Skeletal muscle tissue (tissue), 4 donors: ENCODE data around the gene SLX9. TPM values are rescaled to one million over a fixed set of nuclear protein-coding genes. Genes with fewer than 3 reads are reported as not detected.

Experiments used
- H3K27ac ChIP-seq: one replicate; pipeline ENCODE4 v1.7.0; 2013; ENCODE audit warnings: mild to moderate bottlenecking, low read depth, low read length, inconsistent platforms
- H3K27me3 ChIP-seq, 3 donors: one replicate each; pipeline ENCODE4 v1.7.0; 2013; ENCODE audit warnings: low read length in 3 of 3; ENCODE audit not compliant: control insufficient read depth in 3 of 3, insufficient read depth in 3 of 3
- H3K36me3 ChIP-seq, 3 donors: one replicate each; pipeline ENCODE4 v1.7.0; 2013; ENCODE audit warnings: low read length in 3 of 3; ENCODE audit not compliant: control insufficient read depth in 3 of 3, insufficient read depth in 3 of 3
- H3K4me1 ChIP-seq, 3 donors: one replicate each; pipeline ENCODE4 v1.7.0; 2013; ENCODE audit warnings: low read length in 3 of 3, mild to moderate bottlenecking in 3 of 3; ENCODE audit not compliant: control insufficient read depth in 3 of 3, insufficient read depth in 3 of 3
- H3K4me3 ChIP-seq, 3 donors: one replicate each; pipeline ENCODE4 v1.7.0; 2013; ENCODE audit warnings: low read length in 3 of 3
- H3K9ac ChIP-seq, 3 donors: one replicate each; pipeline ENCODE4 v1.7.0; 2013; ENCODE audit warnings: low read length in 3 of 3, mild to moderate bottlenecking in 3 of 3, moderate library complexity in 2 of 3, low read depth in 1 of 3
- H3K9me3 ChIP-seq, 3 donors: one replicate each; pipeline ENCODE4 v1.7.0; 2013; ENCODE audit warnings: low read length in 3 of 3; ENCODE audit not compliant: control insufficient read depth in 3 of 3
- total RNA-seq: library from RNA; depleted of rRNA; stranded (reverse); fragments of >200 nt; gene quantifications from one replicate; pipeline ENCODE4 v1.2.3, GENCODE V29; 2014
- donor health status: Osteomylitis.

SLX9 gene
- total RNA-seq, 1 donor from 2014 or later = 10.4 TPM

DNA sequence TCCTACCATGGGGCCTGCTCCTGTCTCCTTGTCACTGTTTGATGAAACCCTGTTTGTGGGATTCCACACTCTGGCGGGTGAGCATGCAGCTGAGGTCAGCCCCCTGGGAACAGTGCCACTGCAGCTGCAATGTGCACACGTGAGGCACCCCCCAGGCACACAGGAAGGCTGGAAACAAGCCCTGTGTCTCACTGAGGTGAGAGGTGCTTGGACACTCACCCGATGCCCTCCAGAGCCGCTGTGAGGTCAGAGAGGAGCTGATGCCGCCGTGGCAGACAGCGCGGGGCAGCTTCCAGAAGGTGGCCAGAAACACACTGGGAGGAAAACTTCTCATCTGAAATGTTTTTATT is 49.7 kb downstream of the SLX9 start:
- Histone ChIP-seq H3K4me1 (peaks cover 11 to 24% (median 19%) of the 10 kb centered on the region in 3 donors), H3K27ac (no peak overlapping the region), H3K9me3 (no peaks in the 10 kb centered on the region), H3K27me3 (no peaks in the 10 kb centered on the region), H3K4me3 (no peak overlapping the region), H3K9ac (no peak overlapping the region), H3K36me3 (no peaks in the 10 kb centered on the region)

DNA sequence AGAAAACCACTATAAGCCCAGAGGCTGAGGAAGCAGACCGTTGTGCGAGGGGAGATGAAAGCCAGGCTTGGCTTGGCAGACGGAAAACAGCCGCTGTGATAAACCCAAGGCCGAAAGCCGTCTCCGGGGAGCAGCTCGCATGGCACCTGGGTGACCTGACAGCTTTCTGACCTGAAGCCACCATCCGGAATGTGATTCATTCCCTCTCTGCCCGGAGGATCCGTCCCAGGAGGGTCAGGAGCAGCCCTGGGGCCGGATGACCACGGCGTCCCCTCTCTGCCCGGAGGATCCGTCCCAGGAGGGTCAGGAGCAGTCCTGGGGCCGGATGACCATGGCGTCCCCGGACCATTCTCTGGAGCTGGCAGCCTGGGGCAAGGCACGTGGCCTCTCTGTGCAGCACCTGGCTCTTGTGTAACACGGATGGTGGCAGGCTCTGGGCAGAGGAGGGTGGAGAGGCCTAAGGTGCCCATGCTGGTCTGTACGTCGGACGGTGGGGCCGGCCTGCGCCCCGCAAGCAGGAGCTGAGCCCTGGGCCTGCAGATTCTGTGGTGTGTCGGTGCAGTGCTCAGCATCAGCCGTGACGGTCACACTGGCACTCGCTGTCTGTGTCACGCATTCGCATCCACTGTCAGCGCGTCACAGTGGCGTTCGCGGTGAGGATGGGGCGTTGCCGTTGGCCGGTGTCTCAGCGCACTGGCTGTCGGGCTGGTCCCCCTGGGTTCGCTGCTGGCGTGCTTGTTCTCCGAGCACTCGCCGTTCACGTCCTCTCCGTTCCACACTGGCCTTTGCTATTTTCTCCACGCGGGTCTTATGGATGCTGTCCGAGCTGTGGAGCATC is 50.3 kb downstream of the SLX9 start:
- Histone ChIP-seq H3K4me1 (peaks cover 15 to 31% (median 21%) of the 10 kb centered on the region in 3 donors), H3K9ac (no peak overlapping the region), H3K27ac (no peak overlapping the region), H3K4me3 (no peak overlapping the region), H3K36me3 (no peaks in the 10 kb centered on the region), H3K9me3 (no peaks in the 10 kb centered on the region), H3K27me3 (no peaks in the 10 kb centered on the region)

DNA sequence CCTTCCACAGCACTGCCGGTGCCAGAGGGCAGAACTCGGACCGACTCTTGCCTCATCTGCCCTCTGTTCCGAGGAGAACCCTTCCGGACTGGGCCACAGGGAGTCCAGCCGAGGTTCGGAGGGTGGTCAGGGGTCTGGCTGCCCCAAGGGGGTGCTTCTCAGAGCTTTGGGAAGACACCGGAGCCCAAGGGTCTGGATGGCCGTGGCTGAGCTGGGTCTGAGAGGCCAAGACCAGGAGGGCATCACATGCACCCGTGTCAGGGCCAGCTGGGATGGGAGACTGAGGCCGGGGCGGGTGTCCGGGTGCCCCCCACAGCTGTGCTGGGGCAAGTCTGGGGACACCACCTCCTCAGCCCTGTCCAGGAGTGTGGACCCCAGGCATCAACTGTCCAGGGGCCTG is 51.1 kb downstream of the SLX9 start:
- H3K4me1 ChIP-seq = peaks cover 16 to 33% (median 24%) of the 10 kb centered on the region in 3 donors
- no peaks in the 10 kb centered on the region for H3K27me3 ChIP-seq
- H3K36me3 ChIP-seq = no peaks in the 10 kb centered on the region
- no peak overlapping the region for H3K4me3 ChIP-seq
- no peak overlapping the region for H3K9ac ChIP-seq
- H3K27ac ChIP-seq = no peak overlapping the region
- H3K9me3 ChIP-seq = no peaks in the 10 kb centered on the region

DNA sequence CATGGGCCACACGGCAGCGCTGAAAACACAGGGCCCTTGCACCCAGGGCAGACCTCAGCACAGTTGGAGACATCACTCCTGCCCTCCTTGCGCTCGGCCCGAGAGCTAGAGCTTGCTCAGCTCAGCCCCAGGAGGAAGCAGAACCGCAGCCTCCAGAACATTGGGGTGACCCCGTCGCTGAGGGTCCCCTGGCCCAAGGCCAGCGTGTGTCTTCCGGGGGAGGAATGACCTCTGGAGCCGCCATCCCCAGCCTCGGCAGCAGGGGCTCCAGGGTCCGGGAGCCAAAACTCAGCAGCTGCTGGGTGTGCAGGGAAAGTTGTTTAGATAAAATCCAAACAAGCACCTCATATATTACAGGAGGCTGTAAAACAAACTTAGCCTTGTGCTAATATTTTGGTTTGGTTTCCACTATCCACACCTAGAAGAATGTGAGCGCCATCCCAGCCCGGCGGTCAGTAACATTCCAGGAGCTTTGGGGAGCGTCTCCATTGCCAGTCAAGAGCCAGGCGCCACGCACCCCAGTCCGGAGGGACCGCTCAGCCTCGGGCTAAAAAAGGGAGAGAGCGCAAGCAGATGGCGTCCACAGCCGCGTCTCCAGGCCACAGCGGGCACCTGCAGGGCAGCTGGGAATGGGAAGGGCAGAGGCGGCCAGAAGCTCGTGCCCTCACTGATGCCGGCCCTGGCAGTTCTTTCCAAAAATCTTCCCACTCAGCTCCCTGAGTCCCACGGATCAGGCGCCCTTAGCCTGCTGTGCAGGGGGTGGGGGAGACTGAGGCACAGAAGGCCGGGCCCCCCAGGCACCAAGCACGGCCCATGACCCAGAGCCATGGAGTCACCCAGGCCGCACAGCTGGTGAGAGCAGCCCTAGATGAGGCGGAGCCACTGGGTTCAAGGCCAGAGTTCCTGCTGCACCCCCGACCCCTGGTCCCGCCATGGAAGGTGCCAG is 52.0 kb downstream of the SLX9 start:
- no peak overlapping the region for H3K27ac ChIP-seq
- peaks cover 16 to 33% (median 22%) of the 10 kb centered on the region in 3 donors for H3K4me1 ChIP-seq
- H3K27me3 ChIP-seq = no peaks in the 10 kb centered on the region
- no peaks in the 10 kb centered on the region for H3K36me3 ChIP-seq
- no peak overlapping the region for H3K4me3 ChIP-seq
- no peaks in the 10 kb centered on the region for H3K9me3 ChIP-seq
- no peak overlapping the region for H3K9ac ChIP-seq

DNA sequence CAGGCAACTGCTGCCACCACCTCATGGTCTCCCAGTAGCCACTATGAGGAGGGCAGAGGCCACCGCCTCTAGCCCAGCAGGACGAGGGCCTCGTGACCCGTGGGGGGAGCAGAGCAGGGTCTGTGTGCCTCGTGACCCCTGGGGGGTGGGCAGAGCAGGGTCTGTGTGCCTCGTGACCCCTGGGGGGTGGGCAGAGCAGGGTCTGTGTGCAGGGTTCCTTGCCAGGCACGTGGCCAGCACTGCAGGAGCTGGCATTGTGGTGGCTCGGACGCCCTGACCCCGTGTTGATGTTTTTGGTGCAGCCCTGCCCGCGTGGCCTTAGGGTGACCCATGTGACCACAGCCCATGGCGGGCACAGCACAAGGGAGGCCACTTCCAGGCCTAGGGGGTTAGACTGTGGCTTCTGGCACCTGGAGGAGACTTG is 52.8 kb downstream of the SLX9 start:
- no peak overlapping the region for H3K4me3 ChIP-seq
- no peaks in the 10 kb centered on the region for H3K9me3 ChIP-seq
- H3K27me3 ChIP-seq = no peaks in the 10 kb centered on the region
- no peaks in the 10 kb centered on the region for H3K36me3 ChIP-seq
- peaks cover 16 to 33% (median 22%) of the 10 kb centered on the region in 3 donors for H3K4me1 ChIP-seq
- H3K9ac ChIP-seq = no peak overlapping the region
- H3K27ac ChIP-seq = no peak overlapping the region

DNA sequence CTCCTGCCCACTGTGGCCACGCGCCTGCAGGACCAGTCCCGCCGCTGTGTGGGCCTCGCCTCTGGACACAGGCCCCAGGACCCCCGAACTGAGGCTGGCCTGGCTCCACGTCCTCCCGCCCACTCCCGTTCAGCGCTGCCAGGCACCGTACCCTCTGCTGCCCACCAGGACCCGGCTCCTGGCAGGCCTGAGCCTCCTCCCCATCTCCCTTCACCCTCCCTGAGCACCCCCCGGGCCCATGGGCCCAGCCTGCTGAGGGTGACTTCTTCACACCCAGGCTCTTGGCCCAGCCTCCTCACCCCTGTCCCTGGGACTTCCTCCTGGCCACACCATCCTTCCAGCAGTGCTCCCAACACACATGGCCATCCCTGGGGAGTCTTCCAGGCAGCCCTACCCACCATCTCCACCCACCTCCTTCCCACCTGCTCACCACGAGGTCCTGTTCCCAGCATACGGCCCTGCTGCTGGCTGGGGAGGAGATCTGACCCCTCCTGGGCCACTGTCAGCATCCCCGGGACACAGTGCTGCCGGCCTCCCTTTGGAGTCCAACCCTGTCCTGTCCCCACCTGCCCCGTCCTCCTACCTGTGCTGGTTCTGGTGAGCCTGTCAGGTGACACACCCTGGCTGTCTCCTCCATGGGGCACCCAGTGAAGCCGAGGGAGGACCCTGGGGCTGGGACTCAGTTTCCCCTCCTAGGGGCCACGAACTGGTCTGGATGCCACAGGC is 53.7 kb downstream of the SLX9 start:
- no peaks in the 10 kb centered on the region for H3K27me3 ChIP-seq
- H3K36me3 ChIP-seq = no peaks in the 10 kb centered on the region
- H3K4me1 ChIP-seq = peaks cover 16 to 33% (median 22%) of the 10 kb centered on the region in 3 donors
- peak overlapping the region; percentile 40 for H3K27ac ChIP-seq
- H3K9me3 ChIP-seq = no peaks in the 10 kb centered on the region
- H3K4me3 ChIP-seq = no peak overlapping the region
- H3K9ac ChIP-seq = peak overlapping the region in 1 of 3 donors; percentile 50

DNA sequence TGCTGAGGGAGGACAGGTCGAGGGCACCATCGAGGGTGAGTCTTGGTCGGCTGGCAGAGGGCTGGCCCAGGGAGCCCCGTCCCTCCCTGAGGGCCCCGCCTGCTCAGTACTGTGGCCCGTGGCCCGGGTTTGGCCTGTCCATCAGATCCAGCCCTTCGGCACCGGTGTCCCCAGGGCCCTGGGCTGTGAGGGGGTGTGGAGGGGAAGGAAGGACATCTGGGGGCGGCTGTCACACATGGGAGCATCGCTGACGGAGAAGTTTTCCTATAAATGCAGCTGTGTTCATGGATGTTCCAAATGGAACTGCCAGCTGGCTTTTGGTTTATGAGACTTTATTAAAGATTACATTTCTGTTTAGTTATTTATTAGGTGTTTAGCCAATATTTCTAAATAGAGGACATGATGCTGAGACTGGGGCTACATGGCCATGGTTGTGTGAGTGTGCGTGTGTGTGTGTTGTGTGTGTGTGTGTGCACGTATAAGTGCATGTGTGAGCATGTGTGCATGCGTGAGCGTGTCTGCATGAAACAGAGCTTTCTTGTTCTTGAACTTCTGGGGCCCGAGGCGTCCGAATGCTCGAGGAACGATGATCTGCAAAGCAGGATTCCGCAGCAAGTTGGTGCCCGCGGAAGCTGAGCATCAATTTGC is 54.3 kb downstream of the SLX9 start:
- peak overlapping the region; percentile 40 for H3K27ac ChIP-seq
- no peak overlapping the region for H3K4me3 ChIP-seq
- H3K36me3 ChIP-seq = no peaks in the 10 kb centered on the region
- H3K27me3 ChIP-seq = no peaks in the 10 kb centered on the region
- H3K9me3 ChIP-seq = no peaks in the 10 kb centered on the region
- peak overlapping the region in 1 of 3 donors; percentile 50 for H3K9ac ChIP-seq
- H3K4me1 ChIP-seq = peaks cover 16 to 33% (median 22%) of the 10 kb centered on the region in 3 donors

DNA sequence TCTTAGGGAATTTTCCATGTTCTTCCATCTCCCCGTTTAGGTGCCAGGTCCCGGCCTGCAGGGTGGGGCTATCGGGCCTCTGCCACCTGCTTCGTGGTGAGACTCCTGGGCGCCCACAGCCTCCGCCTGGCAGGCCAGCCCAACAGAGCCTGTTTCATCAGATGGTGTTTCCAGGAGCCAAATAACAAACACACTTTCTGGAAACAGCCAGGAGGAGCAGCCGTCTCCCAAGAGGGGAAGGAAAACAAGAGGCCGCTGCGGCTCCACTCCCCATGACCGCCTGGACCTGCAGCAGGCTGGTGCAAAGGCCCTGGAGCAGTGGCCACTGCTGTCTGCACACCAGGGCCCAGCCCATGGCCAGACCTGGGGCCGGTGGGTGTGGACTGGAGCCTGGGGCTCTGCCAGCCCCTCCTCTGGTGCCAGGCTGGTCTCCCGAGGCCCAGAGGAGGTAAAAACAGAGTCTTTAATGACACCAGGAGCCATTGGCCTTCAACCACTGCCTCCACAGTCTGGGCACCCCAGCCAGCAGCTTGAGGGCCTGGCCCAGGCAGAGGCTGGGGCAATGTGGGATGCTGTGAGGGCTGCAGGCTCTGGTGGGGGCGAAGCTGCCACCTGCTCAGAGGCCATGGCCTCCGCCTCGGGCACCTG is 55.0 kb downstream of the SLX9 start:
- H3K27ac ChIP-seq = peak overlapping the region; percentile 19
- no peaks in the 10 kb centered on the region for H3K9me3 ChIP-seq
- H3K27me3 ChIP-seq = no peaks in the 10 kb centered on the region
- peaks cover 16 to 33% (median 22%) of the 10 kb centered on the region in 3 donors for H3K4me1 ChIP-seq
- H3K9ac ChIP-seq = peak overlapping the region in 1 of 3 donors; percentile 50
- no peak overlapping the region for H3K4me3 ChIP-seq
- no peaks in the 10 kb centered on the region for H3K36me3 ChIP-seq
